Rectal smooth muscle tissue (tissue), 1 donor: ENCODE data around the gene GRIA3.

Source experiments
- H3K27ac ChIP-seq: one replicate; pipeline ENCODE4 v1.7.0; 2013; ENCODE audit warnings: low read depth, low read length, inconsistent platforms
- H3K27me3 ChIP-seq: one replicate; pipeline ENCODE4 v1.7.0; 2013; ENCODE audit warnings: low read length; ENCODE audit not compliant: control insufficient read depth, insufficient read depth
- H3K36me3 ChIP-seq: one replicate; pipeline ENCODE4 v1.7.0; 2013; ENCODE audit warnings: low read length; ENCODE audit not compliant: control insufficient read depth, insufficient read depth
- H3K4me1 ChIP-seq: one replicate; pipeline ENCODE4 v1.7.0; 2013; ENCODE audit warnings: low read length; ENCODE audit not compliant: control insufficient read depth, insufficient read depth
- H3K4me3 ChIP-seq: one replicate; pipeline ENCODE4 v1.7.0; 2013; ENCODE audit warnings: low read length
- H3K9ac ChIP-seq: one replicate; pipeline ENCODE4 v1.7.0; 2013; ENCODE audit warnings: low read length

The GRIA3 gene

GRCh38 chrX:123173833-123174232, 10.2 kb upstream of the GRIA3 start:
- no peaks in the 10 kb centered on the region for H3K4me1 ChIP-seq

GRCh38 chrX:123175366-123176122, 8.5 kb upstream of the GRIA3 start:
- Histone ChIP-seq H3K36me3 (no peaks in the 10 kb centered on the region), H3K27me3 (no peaks in the 10 kb centered on the region), H3K27ac (no peak overlapping the region), H3K9ac (no peak overlapping the region), H3K4me3 (no peak overlapping the region), H3K4me1 (no peaks in the 10 kb centered on the region)

More at GRCh38 chrX:123173833-123174232, 10.2 kb upstream of the GRIA3 start:
- Histone ChIP-seq H3K27me3 (no peaks in the 10 kb centered on the region), H3K9ac (no peak overlapping the region), H3K36me3 (no peaks in the 10 kb centered on the region), H3K27ac (no peak overlapping the region), H3K4me3 (no peak overlapping the region)

- Histone ChIP-seq H3K36me3 (no peaks in the 10 kb centered on the region), H3K27me3 (peaks cover 3% of the 10 kb centered on the region), H3K4me1 (no peaks in the 10 kb centered on the region), H3K9ac (no peak overlapping the region), H3K4me3 (no peak overlapping the region), H3K27ac (no peak overlapping the region)
These were observed 2.7 kb upstream of the GRIA3 start for GRCh38 chrX:123181233-123181914.

- H3K4me1 ChIP-seq, result no peaks in the 10 kb centered on the region
These were observed 793 bp downstream of the GRIA3 start for GRCh38 chrX:123184866-123185276.

GRCh38 chrX:123185721-123186120, 1.6 kb downstream of the GRIA3 start:
- Histone ChIP-seq H3K9ac (no peak overlapping the region), H3K27ac (no peak overlapping the region), H3K27me3 (peaks cover 3% of the 10 kb centered on the region), H3K4me1 (no peaks in the 10 kb centered on the region), H3K36me3 (no peaks in the 10 kb centered on the region), H3K4me3 (no peak overlapping the region)

More at GRCh38 chrX:123184866-123185276, 793 bp downstream of the GRIA3 start:
- Histone ChIP-seq H3K9ac (no peak overlapping the region), H3K4me3 (peak overlapping the region; percentile 44), H3K27ac (no peak overlapping the region), H3K36me3 (no peaks in the 10 kb centered on the region), H3K27me3 (peaks cover 3% of the 10 kb centered on the region)

- no peaks in the 10 kb centered on the region for H3K36me3 ChIP-seq
- H3K4me1 ChIP-seq, result no peaks in the 10 kb centered on the region
- peaks cover 3% of the 10 kb centered on the region for H3K27me3 ChIP-seq
- no peak overlapping the region for H3K9ac ChIP-seq
- H3K27ac ChIP-seq, result no peak overlapping the region
- H3K4me3 ChIP-seq, result no peak overlapping the region
These were observed 2.7 kb downstream of the GRIA3 start for GRCh38 chrX:123186801-123187200.

GRCh38 chrX:123188081-123188480, 4.0 kb downstream of the GRIA3 start:
- H3K9ac ChIP-seq, result no peak overlapping the region
- no peak overlapping the region for H3K27ac ChIP-seq
- H3K36me3 ChIP-seq, result no peaks in the 10 kb centered on the region
- no peaks in the 10 kb centered on the region for H3K4me1 ChIP-seq
- peaks cover 3% of the 10 kb centered on the region for H3K27me3 ChIP-seq
- no peak overlapping the region for H3K4me3 ChIP-seq

GRCh38 chrX:123189338-123189737, 5.3 kb downstream of the GRIA3 start:
- Histone ChIP-seq H3K27me3 (no peaks in the 10 kb centered on the region), H3K27ac (no peak overlapping the region), H3K4me1 (no peaks in the 10 kb centered on the region), H3K4me3 (no peak overlapping the region), H3K9ac (no peak overlapping the region), H3K36me3 (no peaks in the 10 kb centered on the region)

- Histone ChIP-seq H3K36me3 (no peaks in the 10 kb centered on the region), H3K27ac (no peak overlapping the region), H3K27me3 (no peaks in the 10 kb centered on the region), H3K4me3 (no peak overlapping the region), H3K9ac (no peak overlapping the region), H3K4me1 (no peaks in the 10 kb centered on the region)
These were observed 6.0 kb downstream of the GRIA3 start for GRCh38 chrX:123190096-123190495.

GRCh38 chrX:123193101-123193500, 9.0 kb downstream of the GRIA3 start:
- Histone ChIP-seq H3K9ac (no peak overlapping the region), H3K4me3 (no peak overlapping the region), H3K36me3 (no peaks in the 10 kb centered on the region), H3K4me1 (no peaks in the 10 kb centered on the region), H3K27me3 (no peaks in the 10 kb centered on the region), H3K27ac (no peak overlapping the region)

GRCh38 chrX:123199338-123199737, 15.3 kb downstream of the GRIA3 start:
- no peak overlapping the region for H3K9ac ChIP-seq
- H3K27me3 ChIP-seq, result peaks cover 2% of the 10 kb centered on the region
- no peak overlapping the region for H3K4me3 ChIP-seq
- H3K27ac ChIP-seq, result no peak overlapping the region
- no peaks in the 10 kb centered on the region for H3K4me1 ChIP-seq
- no peaks in the 10 kb centered on the region for H3K36me3 ChIP-seq

GRCh38 chrX:123201720-123202119, 17.6 kb downstream of the GRIA3 start:
- Histone ChIP-seq H3K27me3 (peaks cover 2% of the 10 kb centered on the region), H3K4me3 (no peak overlapping the region), H3K36me3 (no peaks in the 10 kb centered on the region), H3K4me1 (no peaks in the 10 kb centered on the region), H3K27ac (no peak overlapping the region), H3K9ac (no peak overlapping the region)

- H3K9ac ChIP-seq, result no peak overlapping the region
- H3K4me3 ChIP-seq, result no peak overlapping the region
- no peaks in the 10 kb centered on the region for H3K36me3 ChIP-seq
- no peak overlapping the region for H3K27ac ChIP-seq
- peaks cover 2% of the 10 kb centered on the region for H3K27me3 ChIP-seq
- H3K4me1 ChIP-seq, result no peaks in the 10 kb centered on the region
These were observed 18.4 kb downstream of the GRIA3 start for GRCh38 chrX:123202523-123202922.
